Tibial nerve (tissue), 4 donors: Measurements from ENCODE around the gene RAP1GAP2.

Experiments
- EP300 ChIP-seq, 2 donors: sonication (generic); formaldehyde crosslinking; IDR thresholded peaks; one replicate each; pipeline ENCODE4 v1.6.1; 2017; ENCODE audit warnings: antibody characterized with exemption in 2 of 2, mild to moderate bottlenecking in 1 of 2
- POLR2A ChIP-seq, 2 donors: fragments of 450-650 bp; IDR thresholded peaks; one replicate each; pipeline ENCODE4 v1.6.1; 2017; ENCODE audit warnings: antibody characterized with exemption in 2 of 2, mild to moderate bottlenecking in 2 of 2, moderate library complexity in 2 of 2
- TF ChIP-seq, protein P1 (sequence below), 5 experiments: fragments of 200-600 bp in 3 of 5; fragments of 450-650 bp in 2 of 5; sonication (generic) in 3 of 5; IDR thresholded peaks; one replicate each; pipeline ENCODE4 v1.5.1; 2016 to 2019; ENCODE audit warnings: antibody characterized with exemption in 5 of 5, mild to moderate bottlenecking in 3 of 5, moderate library complexity in 2 of 5

DNA sequence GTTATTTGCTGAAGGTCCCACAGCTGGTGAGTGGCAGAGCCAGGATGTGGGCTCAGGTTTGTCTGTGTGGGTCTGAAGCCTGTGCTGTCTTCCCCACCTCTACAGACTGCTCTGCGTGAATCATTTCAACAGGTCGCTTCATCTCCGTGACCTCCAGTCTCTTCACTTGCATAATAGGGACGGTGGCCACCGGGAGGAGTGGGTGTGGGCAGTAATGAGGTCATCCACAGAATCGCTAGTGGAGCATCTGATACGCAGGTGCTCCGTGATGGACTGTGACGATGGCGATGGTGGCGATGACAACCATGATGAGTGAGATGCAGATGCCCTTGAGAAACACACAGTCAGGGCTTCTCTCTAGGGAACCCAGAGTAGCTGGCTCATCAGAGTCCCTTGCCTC is 120.2 kb downstream of the RAP1GAP2 start:
- TF ChIP-seq EP300 (IDR thresholded peaks at IDR 0.05) (no peak), POLR2A (IDR thresholded peaks at IDR 0.05) (no peak)
- TF ChIP-seq, protein P1, sequence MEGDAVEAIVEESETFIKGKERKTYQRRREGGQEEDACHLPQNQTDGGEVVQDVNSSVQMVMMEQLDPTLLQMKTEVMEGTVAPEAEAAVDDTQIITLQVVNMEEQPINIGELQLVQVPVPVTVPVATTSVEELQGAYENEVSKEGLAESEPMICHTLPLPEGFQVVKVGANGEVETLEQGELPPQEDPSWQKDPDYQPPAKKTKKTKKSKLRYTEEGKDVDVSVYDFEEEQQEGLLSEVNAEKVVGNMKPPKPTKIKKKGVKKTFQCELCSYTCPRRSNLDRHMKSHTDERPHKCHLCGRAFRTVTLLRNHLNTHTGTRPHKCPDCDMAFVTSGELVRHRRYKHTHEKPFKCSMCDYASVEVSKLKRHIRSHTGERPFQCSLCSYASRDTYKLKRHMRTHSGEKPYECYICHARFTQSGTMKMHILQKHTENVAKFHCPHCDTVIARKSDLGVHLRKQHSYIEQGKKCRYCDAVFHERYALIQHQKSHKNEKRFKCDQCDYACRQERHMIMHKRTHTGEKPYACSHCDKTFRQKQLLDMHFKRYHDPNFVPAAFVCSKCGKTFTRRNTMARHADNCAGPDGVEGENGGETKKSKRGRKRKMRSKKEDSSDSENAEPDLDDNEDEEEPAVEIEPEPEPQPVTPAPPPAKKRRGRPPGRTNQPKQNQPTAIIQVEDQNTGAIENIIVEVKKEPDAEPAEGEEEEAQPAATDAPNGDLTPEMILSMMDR (IDR thresholded peaks at IDR 0.05), result no peak
